ENCODE results near the gene CDH23. TPM values are rescaled to one million over a fixed set of nuclear protein-coding genes. Genes with fewer than 3 reads are reported as not detected.

Gene CDH23
- total RNA-seq, 1 experiment from 2014 or later: 7.8 TPM

DNA sequence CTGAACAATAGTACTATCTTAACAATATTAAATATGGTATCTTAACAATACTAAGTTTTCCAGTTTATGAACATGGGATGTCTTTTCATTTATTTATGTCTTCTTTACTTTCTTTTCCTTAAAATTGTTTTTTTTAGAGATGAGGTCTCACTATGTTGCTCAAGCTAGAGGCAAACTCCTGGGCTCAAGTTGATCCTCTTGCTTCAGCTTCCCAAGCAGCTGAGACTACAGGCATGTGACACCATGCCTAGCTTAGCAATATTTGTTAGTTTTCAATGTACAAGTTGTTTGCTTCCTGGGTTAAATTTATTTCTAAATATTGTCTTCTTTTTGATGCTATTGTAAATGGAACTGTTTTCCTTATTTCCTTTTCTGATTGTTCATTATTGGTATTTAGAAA is 16.9 kb downstream of the CDH23 start:
- no peak overlapping the region for H3K27ac ChIP-seq
- no peaks in the 10 kb centered on the region for H3K9me2 ChIP-seq (ENCODE audit: insufficient read depth)
- H3K79me2 ChIP-seq (ENCODE audit: low read depth): no peaks in the 10 kb centered on the region
- DNase-seq: no peak
- no peak overlapping the region for H3K4me3 ChIP-seq
- TF ChIP-seq, protein P1, sequence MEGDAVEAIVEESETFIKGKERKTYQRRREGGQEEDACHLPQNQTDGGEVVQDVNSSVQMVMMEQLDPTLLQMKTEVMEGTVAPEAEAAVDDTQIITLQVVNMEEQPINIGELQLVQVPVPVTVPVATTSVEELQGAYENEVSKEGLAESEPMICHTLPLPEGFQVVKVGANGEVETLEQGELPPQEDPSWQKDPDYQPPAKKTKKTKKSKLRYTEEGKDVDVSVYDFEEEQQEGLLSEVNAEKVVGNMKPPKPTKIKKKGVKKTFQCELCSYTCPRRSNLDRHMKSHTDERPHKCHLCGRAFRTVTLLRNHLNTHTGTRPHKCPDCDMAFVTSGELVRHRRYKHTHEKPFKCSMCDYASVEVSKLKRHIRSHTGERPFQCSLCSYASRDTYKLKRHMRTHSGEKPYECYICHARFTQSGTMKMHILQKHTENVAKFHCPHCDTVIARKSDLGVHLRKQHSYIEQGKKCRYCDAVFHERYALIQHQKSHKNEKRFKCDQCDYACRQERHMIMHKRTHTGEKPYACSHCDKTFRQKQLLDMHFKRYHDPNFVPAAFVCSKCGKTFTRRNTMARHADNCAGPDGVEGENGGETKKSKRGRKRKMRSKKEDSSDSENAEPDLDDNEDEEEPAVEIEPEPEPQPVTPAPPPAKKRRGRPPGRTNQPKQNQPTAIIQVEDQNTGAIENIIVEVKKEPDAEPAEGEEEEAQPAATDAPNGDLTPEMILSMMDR (conservative IDR thresholded peaks at IDR 0.05): no peak
- TF ChIP-seq EZH2 (IDR thresholded peaks at IDR 0.05; ENCODE audit: low read depth): no peak
- no peak overlapping the region for H3K4me2 ChIP-seq
- H4K20me1 ChIP-seq (ENCODE audit: insufficient read depth): no peaks in the 10 kb centered on the region
- ChIA-PET POLR2A (ENCODE audit: unreplicated experiment) (interaction anchor here (0.7 kb wide), 1 partner anchor 1568 kb away, joined by 12 read pairs; no protein-coding TSS in a partner anchor), CTCF (interaction anchor here (0.7 kb wide), 1 partner anchor 228 kb away, joined by 6 read pairs; no protein-coding TSS in a partner anchor)
- no peaks in the 10 kb centered on the region for H3K36me3 ChIP-seq (ENCODE audit: low read depth)
- H3K4me1 ChIP-seq (replicated peaks; ENCODE audit: insufficient read depth): no peaks in the 10 kb centered on the region
- BruUV-seq (replicated peaks): no TSS peak
- H3K27me3 ChIP-seq (ENCODE audit: insufficient read depth, low read depth): no peaks in the 10 kb centered on the region
- intact Hi-C loops (cut with micrococcal nuclease; ENCODE audit: unreplicated experiment): no loop called here
- H3K9me3 ChIP-seq (ENCODE audit: insufficient read depth, low read depth): no peaks in the 10 kb centered on the region; the same call in 1 of the 2 replicates
- H2AFZ ChIP-seq: no peak overlapping the region
- H3F3A ChIP-seq (ENCODE audit: insufficient read depth, low read depth): no peaks in the 10 kb centered on the region

DNA sequence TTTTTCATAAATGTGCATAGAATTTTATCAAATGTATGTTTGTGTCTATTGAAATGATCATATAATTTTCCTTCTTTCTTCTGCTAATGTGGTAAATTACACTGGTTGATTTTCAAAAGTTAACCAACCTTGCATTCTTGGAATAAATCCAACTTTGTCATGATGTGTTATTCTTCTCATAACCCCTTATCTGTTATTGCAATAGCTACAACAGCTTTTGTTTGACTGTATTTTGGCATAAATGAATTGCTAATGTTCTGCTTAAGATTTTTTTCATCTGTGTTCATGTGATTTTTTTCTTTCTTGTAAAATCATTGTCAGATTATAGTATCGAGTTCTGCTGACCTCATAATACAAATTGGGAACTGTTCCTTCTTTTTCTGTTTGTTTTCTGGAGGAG is 17.6 kb downstream of the CDH23 start:
- CTCF ChIA-PET: no interaction called here

DNA sequence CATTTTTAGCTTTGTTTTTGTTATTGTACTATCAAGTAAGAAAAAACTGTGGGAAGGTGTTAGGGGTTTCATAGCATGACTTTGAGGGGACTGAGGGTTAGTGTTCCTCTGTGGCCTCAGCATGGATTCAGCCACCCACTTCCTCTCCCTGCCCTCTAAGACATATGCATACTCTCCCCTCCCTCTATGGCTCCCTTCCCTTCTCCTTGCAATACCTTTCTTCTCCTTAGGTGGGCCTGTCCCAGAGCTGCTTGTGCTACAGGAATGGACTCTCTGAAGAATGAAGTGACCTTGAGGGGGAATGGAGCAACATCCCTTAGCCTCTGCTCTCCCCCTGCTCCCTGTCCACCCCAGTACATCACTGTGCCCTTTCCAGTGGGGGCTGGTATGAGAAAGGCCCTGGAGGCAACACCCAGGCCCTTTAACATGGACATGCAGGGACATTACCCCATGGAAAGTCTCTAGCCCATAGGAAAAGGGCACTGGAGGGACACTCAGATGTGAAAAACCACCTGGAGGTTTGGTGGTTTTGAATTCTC is 22.4 kb downstream of the CDH23 start:
- H3K27ac ChIP-seq: no peak overlapping the region
- TF ChIP-seq, protein P1 (conservative IDR thresholded peaks at IDR 0.05): no peak
- TF ChIP-seq EZH2 (IDR thresholded peaks at IDR 0.05; ENCODE audit: low read depth): no peak
- no peaks in the 10 kb centered on the region for H3K4me1 ChIP-seq (replicated peaks; ENCODE audit: insufficient read depth)
- intact Hi-C loops (cut with micrococcal nuclease; ENCODE audit: unreplicated experiment): no loop called here
- H3K79me2 ChIP-seq (ENCODE audit: low read depth): no peaks in the 10 kb centered on the region
- POLR2A ChIA-PET (ENCODE audit: unreplicated experiment): no interaction called here
- no peak overlapping the region for H3K4me3 ChIP-seq
- H3K9me2 ChIP-seq (ENCODE audit: insufficient read depth): no peaks in the 10 kb centered on the region
- no TSS peak for BruUV-seq (replicated peaks)
- H3K4me2 ChIP-seq: no peak overlapping the region
- no peaks in the 10 kb centered on the region for H3K9me3 ChIP-seq (ENCODE audit: insufficient read depth, low read depth)
- H3K27me3 ChIP-seq (ENCODE audit: insufficient read depth, low read depth): no peaks in the 10 kb centered on the region
- H4K20me1 ChIP-seq (ENCODE audit: insufficient read depth): no peaks in the 10 kb centered on the region
- CTCF ChIA-PET: no interaction called here
- no peak for DNase-seq
- H3K36me3 ChIP-seq (ENCODE audit: low read depth): no peaks in the 10 kb centered on the region
- no peak overlapping the region for H2AFZ ChIP-seq
- H3F3A ChIP-seq (ENCODE audit: insufficient read depth, low read depth): no peaks in the 10 kb centered on the region

More for the DNA sequence above, 17.6 kb downstream of the CDH23 start:
- no peaks in the 10 kb centered on the region for H3K9me2 ChIP-seq (ENCODE audit: insufficient read depth)
- H3K9me3 ChIP-seq (ENCODE audit: insufficient read depth, low read depth): no peaks in the 10 kb centered on the region; the same call in 1 of the 2 replicates
- H4K20me1 ChIP-seq (ENCODE audit: insufficient read depth): no peaks in the 10 kb centered on the region
- no peak overlapping the region for H3K4me2 ChIP-seq
- H3K27me3 ChIP-seq (ENCODE audit: insufficient read depth, low read depth): no peaks in the 10 kb centered on the region
- intact Hi-C loops (cut with micrococcal nuclease; ENCODE audit: unreplicated experiment): no loop called here
- POLR2A ChIA-PET (ENCODE audit: unreplicated experiment): interaction anchor here (0.7 kb wide), 1 partner anchor 270 kb away, joined by 3 read pairs; no protein-coding TSS in a partner anchor
- H3K4me3 ChIP-seq: no peak overlapping the region
- H3K79me2 ChIP-seq (ENCODE audit: low read depth): no peaks in the 10 kb centered on the region
- H3K27ac ChIP-seq: no peak overlapping the region
- TF ChIP-seq EZH2 (IDR thresholded peaks at IDR 0.05; ENCODE audit: low read depth): no peak
- TF ChIP-seq, protein P1 (conservative IDR thresholded peaks at IDR 0.05): no peak
- no peaks in the 10 kb centered on the region for H3F3A ChIP-seq (ENCODE audit: insufficient read depth, low read depth)
- no peak for DNase-seq
- BruUV-seq (replicated peaks): no TSS peak
- no peaks in the 10 kb centered on the region for H3K4me1 ChIP-seq (replicated peaks; ENCODE audit: insufficient read depth)
- H2AFZ ChIP-seq: no peak overlapping the region
- H3K36me3 ChIP-seq (ENCODE audit: low read depth): no peaks in the 10 kb centered on the region
